C4-2B (cell line): Measurements from ENCODE around the gene PLA2G4C.

Experiments used
- CTCF ChIP-seq: fragments of 450-650 bp; conservative IDR thresholded peaks from 2 replicates; pipeline ENCODE4 v1.5.1; 2017; ENCODE audit warnings: mild to moderate bottlenecking
- ZFX ChIP-seq: fragments of 450-650 bp; IDR thresholded peaks from 2 replicates; pipeline ENCODE4 v1.6.1; 2017

DNA sequence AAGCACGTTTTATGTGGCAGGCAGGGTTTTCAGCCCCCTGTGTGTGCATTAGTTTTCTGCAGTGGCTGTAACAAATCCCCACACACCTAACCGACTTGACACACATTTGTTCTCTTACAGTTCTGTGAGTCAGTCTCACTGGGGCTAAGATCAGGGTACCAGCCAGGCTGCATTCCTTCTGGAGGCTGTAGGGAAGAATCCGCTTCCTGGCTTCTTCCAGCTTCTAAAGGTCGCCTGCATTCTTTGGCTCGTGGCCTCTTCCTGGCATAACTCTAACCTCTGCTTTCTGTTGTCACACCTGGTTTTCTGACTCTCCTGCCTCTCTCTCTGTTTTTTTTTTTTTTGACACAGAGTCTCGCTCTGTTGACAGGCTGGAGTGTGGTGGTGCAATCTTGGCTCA, 109.8 kb downstream of the PLA2G4C start:
- TF ChIP-seq CTCF (no peak), ZFX (no peak)
